GM19463 (cell line): ENCODE results near the gene RAB39A.

Experiments
- ATAC-seq: cut with Tn5 transposase; IDR thresholded peaks from one replicate; pipeline ENCODE4 v1.9.1; 2021; ENCODE audit warnings: mild to moderate bottlenecking, moderate library complexity; ENCODE audit not compliant: unreplicated experiment

Gene RAB39A

GRCh38 chr11:107961480-107961879 is 33.2 kb downstream of the RAB39A start:
- no peak for ATAC-seq

- no peak for ATAC-seq
Observed at GRCh38 chr11:107962181-107962580, 33.9 kb downstream of the RAB39A start.

- no peak for ATAC-seq
Observed at GRCh38 chr11:107963091-107963490, 34.8 kb downstream of the RAB39A start.

- ATAC-seq, result no peak
Observed at GRCh38 chr11:107969219-107969618, 41.0 kb downstream of the RAB39A start.

GRCh38 chr11:107970049-107970448 is 41.8 kb downstream of the RAB39A start:
- no peak for ATAC-seq

- ATAC-seq, result no peak
Observed at GRCh38 chr11:107973641-107974040, 45.4 kb downstream of the RAB39A start.

- no peak for ATAC-seq
Observed at GRCh38 chr11:107988397-107989158, 60.3 kb downstream of the RAB39A start.

GRCh38 chr11:107991868-107992414 is 63.7 kb downstream of the RAB39A start:
- ATAC-seq, result no peak

GRCh38 chr11:107996006-107996776 is 67.9 kb downstream of the RAB39A start:
- ATAC-seq, result no peak

GRCh38 chr11:107998761-107999160 is 70.5 kb downstream of the RAB39A start:
- ATAC-seq, result no peak

- peak; percentile 95 for ATAC-seq
Observed at GRCh38 chr11:107999759-108000455, 71.7 kb downstream of the RAB39A start.

GRCh38 chr11:108002476-108002875 is 74.2 kb downstream of the RAB39A start:
- no peak for ATAC-seq

- no peak for ATAC-seq
Observed at GRCh38 chr11:108003623-108004022, 75.4 kb downstream of the RAB39A start.

- ATAC-seq, result no peak
Observed at GRCh38 chr11:108007819-108008218, 79.6 kb downstream of the RAB39A start.

GRCh38 chr11:108008656-108009496 is 80.6 kb downstream of the RAB39A start, which contains the start of gene CUL5:
TSS of gene CUL5 (plus strand) at chr11:108008898. CDS start at chr11:108009349, 451 bp downstream.
- ATAC-seq, result peak; percentile 84

GRCh38 chr11:108009497-108010370 is 81.5 kb downstream of the RAB39A start:
- peak; percentile 1 for ATAC-seq

GRCh38 chr11:108012139-108012725 is 84.0 kb downstream of the RAB39A start:
- ATAC-seq, result no peak
